Measurements from ENCODE around the gene GRIA4.
"Not testable (repeated sequence)": the region's sequence is repeated elsewhere in the genome, so short reads cannot be mapped to it uniquely, and the experiment has no call there.

GRIA4 gene

GRCh38 chr11:105767931-105768330 lies 158.1 kb downstream of the GRIA4 start:
- H3K4me1 ChIP-seq (ENCODE audit: control insufficient read depth, insufficient read depth, low read length): no peaks in the 10 kb centered on the region
- ChIA-PET POLR2A (no interaction called here), CTCF (interaction anchor here (1.1 kb wide), 1 partner anchor 34 kb away, joined by 3 read pairs; no protein-coding TSS in a partner anchor)
- no peak overlapping the region for H3K4me3 ChIP-seq (ENCODE audit: low read depth, low read length)
- H3K9me3 ChIP-seq (ENCODE audit: control insufficient read depth, insufficient read depth, low read depth, low read length): no peaks in the 10 kb centered on the region
- H3K27ac ChIP-seq (ENCODE audit: extremely low read depth, low read depth, low read length): no peak overlapping the region
- H3K36me3 ChIP-seq (ENCODE audit: control insufficient read depth in 2 of 2, insufficient read depth in 1 of 2, low read length in 2 of 2): no peaks in the 10 kb centered on the region
- TF ChIP-seq HOXA7 (CRISPR knock-in tag; IDR thresholded peaks at IDR 0.05; ENCODE audit: borderline replicate concordance) (no peak), ZXDB (tag by site-specific recombination; IDR thresholded peaks at IDR 0.05) (no peak), SP2 (tag by site-specific recombination; IDR thresholded peaks at IDR 0.05) (no peak), ZNF16 (tag by site-specific recombination; IDR thresholded peaks at IDR 0.05; ENCODE audit: low read depth) (no peak), ZNF660 (tag by site-specific recombination; IDR thresholded peaks at IDR 0.05) (no peak), ZNF292 (tag by site-specific recombination; IDR thresholded peaks at IDR 0.05; ENCODE audit: borderline replicate concordance, low read depth) (no peak), ZNF76 (tag by site-specific recombination; IDR thresholded peaks at IDR 0.05; ENCODE audit: borderline replicate concordance, low read depth) (no peak), ZNF707 (tag by site-specific recombination; IDR thresholded peaks at IDR 0.05) (no peak), ZNF830 (tag by site-specific recombination; IDR thresholded peaks at IDR 0.05; ENCODE audit: low read depth) (no peak)
- TF ChIP-seq, protein P1, sequence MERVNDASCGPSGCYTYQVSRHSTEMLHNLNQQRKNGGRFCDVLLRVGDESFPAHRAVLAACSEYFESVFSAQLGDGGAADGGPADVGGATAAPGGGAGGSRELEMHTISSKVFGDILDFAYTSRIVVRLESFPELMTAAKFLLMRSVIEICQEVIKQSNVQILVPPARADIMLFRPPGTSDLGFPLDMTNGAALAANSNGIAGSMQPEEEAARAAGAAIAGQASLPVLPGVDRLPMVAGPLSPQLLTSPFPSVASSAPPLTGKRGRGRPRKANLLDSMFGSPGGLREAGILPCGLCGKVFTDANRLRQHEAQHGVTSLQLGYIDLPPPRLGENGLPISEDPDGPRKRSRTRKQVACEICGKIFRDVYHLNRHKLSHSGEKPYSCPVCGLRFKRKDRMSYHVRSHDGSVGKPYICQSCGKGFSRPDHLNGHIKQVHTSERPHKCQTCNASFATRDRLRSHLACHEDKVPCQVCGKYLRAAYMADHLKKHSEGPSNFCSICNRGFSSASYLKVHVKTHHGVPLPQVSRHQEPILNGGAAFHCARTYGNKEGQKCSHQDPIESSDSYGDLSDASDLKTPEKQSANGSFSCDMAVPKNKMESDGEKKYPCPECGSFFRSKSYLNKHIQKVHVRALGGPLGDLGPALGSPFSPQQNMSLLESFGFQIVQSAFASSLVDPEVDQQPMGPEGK (tag by site-specific recombination; IDR thresholded peaks at IDR 0.05): no peak
- TF ChIP-seq, protein P2, sequence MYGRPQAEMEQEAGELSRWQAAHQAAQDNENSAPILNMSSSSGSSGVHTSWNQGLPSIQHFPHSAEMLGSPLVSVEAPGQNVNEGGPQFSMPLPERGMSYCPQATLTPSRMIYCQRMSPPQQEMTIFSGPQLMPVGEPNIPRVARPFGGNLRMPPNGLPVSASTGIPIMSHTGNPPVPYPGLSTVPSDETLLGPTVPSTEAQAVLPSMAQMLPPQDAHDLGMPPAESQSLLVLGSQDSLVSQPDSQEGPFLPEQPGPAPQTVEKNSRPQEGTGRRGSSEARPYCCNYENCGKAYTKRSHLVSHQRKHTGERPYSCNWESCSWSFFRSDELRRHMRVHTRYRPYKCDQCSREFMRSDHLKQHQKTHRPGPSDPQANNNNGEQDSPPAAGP (tag by site-specific recombination; IDR thresholded peaks at IDR 0.05): no peak

DNA sequence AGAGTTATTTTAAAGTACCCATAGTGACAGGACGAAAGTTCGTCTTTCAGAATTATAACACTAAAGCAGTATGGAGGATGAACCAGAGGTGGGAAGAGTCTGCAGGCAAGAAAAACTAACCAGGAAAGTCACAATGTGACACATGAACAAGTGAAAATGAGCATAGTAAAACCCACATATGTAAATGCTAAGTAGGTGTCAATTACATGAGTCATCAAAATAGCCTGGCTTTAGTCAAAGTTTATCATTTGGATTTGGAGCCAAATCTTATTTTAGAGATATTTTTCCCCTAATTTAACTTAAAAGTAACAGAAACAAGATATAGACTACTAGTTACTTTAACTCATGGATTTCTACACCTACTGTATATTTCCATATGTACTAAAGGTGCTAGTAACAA lies 159.8 kb downstream of the GRIA4 start:
- H3K4me1 ChIP-seq (ENCODE audit: control insufficient read depth, insufficient read depth, low read length): no peaks in the 10 kb centered on the region
- CTCF ChIA-PET: no interaction called here
- POLR2A ChIA-PET: no interaction called here
- no peak overlapping the region for H3K4me3 ChIP-seq (ENCODE audit: low read depth, low read length)
- no peak overlapping the region for H3K27ac ChIP-seq (ENCODE audit: extremely low read depth, low read depth, low read length)
- no peaks in the 10 kb centered on the region for H3K36me3 ChIP-seq (ENCODE audit: control insufficient read depth in 2 of 2, insufficient read depth in 1 of 2, low read length in 2 of 2)
- no peaks in the 10 kb centered on the region for H3K9me3 ChIP-seq (ENCODE audit: control insufficient read depth, insufficient read depth, low read depth, low read length)
- TF ChIP-seq EGR2 (tag by site-specific recombination; IDR thresholded peaks at IDR 0.05; ENCODE audit: low read depth) (no peak), ZNF521 (tag by site-specific recombination; IDR thresholded peaks at IDR 0.05) (no peak), HOXC10 (CRISPR knock-in tag; IDR thresholded peaks at IDR 0.05) (no peak), SP3 (tag by site-specific recombination; IDR thresholded peaks at IDR 0.05) (no peak), ZBTB49 (tag by site-specific recombination; IDR thresholded peaks at IDR 0.05; ENCODE audit: low read depth) (no peak), HOXA7 (CRISPR knock-in tag; IDR thresholded peaks at IDR 0.05; ENCODE audit: borderline replicate concordance) (no peak), ZNF701 (tag by site-specific recombination; IDR thresholded peaks at IDR 0.05) (no peak), TCF7L2 (IDR thresholded peaks at IDR 0.05; ENCODE audit: borderline replicate concordance, low read depth, low read length) (no peak), ZNF174 (tag by site-specific recombination; IDR thresholded peaks at IDR 0.05) (no peak)
- TF ChIP-seq, protein P3, sequence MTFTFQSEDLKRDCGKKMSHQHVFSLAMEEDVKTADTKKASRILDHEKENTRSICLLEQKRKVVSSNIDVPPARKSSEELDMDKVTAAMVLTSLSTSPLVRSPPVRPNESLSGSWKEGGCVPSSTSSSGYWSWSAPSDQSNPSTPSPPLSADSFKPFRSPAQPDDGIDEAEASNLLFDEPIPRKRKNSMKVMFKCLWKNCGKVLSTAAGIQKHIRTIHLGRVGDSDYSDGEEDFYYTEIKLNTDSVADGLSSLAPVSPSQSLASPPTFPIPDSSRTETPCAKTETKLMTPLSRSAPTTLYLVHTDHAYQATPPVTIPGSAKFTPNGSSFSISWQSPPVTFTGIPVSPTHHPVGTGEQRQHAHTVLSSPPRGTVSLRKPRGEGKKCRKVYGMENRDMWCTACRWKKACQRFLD (tag by site-specific recombination; IDR thresholded peaks at IDR 0.05): no peak
- TF ChIP-seq, protein P4, sequence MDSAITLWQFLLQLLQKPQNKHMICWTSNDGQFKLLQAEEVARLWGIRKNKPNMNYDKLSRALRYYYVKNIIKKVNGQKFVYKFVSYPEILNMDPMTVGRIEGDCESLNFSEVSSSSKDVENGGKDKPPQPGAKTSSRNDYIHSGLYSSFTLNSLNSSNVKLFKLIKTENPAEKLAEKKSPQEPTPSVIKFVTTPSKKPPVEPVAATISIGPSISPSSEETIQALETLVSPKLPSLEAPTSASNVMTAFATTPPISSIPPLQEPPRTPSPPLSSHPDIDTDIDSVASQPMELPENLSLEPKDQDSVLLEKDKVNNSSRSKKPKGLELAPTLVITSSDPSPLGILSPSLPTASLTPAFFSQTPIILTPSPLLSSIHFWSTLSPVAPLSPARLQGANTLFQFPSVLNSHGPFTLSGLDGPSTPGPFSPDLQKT (IDR thresholded peaks at IDR 0.05; ENCODE audit: borderline replicate concordance, low read depth, low read length): no peak
- TF ChIP-seq, protein P5, sequence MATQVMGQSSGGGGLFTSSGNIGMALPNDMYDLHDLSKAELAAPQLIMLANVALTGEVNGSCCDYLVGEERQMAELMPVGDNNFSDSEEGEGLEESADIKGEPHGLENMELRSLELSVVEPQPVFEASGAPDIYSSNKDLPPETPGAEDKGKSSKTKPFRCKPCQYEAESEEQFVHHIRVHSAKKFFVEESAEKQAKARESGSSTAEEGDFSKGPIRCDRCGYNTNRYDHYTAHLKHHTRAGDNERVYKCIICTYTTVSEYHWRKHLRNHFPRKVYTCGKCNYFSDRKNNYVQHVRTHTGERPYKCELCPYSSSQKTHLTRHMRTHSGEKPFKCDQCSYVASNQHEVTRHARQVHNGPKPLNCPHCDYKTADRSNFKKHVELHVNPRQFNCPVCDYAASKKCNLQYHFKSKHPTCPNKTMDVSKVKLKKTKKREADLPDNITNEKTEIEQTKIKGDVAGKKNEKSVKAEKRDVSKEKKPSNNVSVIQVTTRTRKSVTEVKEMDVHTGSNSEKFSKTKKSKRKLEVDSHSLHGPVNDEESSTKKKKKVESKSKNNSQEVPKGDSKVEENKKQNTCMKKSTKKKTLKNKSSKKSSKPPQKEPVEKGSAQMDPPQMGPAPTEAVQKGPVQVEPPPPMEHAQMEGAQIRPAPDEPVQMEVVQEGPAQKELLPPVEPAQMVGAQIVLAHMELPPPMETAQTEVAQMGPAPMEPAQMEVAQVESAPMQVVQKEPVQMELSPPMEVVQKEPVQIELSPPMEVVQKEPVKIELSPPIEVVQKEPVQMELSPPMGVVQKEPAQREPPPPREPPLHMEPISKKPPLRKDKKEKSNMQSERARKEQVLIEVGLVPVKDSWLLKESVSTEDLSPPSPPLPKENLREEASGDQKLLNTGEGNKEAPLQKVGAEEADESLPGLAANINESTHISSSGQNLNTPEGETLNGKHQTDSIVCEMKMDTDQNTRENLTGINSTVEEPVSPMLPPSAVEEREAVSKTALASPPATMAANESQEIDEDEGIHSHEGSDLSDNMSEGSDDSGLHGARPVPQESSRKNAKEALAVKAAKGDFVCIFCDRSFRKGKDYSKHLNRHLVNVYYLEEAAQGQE (tag by site-specific recombination; IDR thresholded peaks at IDR 0.05): no peak

GRCh38 chr11:105773452-105773851 lies 163.6 kb downstream of the GRIA4 start:
- H3K4me1 ChIP-seq (ENCODE audit: control insufficient read depth, insufficient read depth, low read length); H3K4me3 ChIP-seq (ENCODE audit: low read depth, low read length); CTCF ChIA-PET; H3K27ac ChIP-seq (ENCODE audit: extremely low read depth, low read depth, low read length); POLR2A ChIA-PET; H3K36me3 ChIP-seq (ENCODE audit: control insufficient read depth in 2 of 2, insufficient read depth in 1 of 2, low read length in 2 of 2); H3K9me3 ChIP-seq (ENCODE audit: control insufficient read depth, insufficient read depth, low read depth, low read length): not testable (repeated sequence)

Data from HEK293 (cell line).